ENCODE results near the gene SLC12A6. TPM values are rescaled to one million over a fixed set of nuclear protein-coding genes. Genes with fewer than 3 reads are reported as not detected.

The SLC12A6 gene
- total RNA-seq, 1 experiment from 2014 or later, result 15.1 TPM

DNA sequence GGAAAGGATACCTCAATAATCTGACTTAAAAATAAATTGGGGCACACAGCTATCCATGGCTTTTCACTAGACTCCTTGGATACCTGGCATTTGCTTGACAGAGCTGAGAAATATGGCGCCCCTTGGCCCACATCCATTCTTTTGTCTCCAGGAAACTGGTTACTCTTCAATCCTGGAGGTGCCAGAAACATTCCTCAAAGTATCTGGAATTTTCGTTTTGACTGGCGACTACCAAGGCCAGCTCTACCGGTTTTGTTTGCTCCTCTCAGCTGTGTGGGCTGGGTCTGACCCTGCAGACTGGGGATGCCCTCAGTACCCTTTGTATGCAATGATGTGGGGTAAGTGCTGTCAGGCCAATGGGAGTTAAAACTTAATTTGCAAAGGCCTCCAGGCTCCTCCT is 154.6 kb downstream of the SLC12A6 start:
- TF ChIP-seq, protein P1, sequence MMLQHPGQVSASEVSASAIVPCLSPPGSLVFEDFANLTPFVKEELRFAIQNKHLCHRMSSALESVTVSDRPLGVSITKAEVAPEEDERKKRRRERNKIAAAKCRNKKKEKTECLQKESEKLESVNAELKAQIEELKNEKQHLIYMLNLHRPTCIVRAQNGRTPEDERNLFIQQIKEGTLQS (IDR thresholded peaks at IDR 0.05), result no peak
- TF ChIP-seq SRF (IDR thresholded peaks at IDR 0.05; ENCODE audit: low read depth), result no peak
- TF ChIP-seq, protein P2, sequence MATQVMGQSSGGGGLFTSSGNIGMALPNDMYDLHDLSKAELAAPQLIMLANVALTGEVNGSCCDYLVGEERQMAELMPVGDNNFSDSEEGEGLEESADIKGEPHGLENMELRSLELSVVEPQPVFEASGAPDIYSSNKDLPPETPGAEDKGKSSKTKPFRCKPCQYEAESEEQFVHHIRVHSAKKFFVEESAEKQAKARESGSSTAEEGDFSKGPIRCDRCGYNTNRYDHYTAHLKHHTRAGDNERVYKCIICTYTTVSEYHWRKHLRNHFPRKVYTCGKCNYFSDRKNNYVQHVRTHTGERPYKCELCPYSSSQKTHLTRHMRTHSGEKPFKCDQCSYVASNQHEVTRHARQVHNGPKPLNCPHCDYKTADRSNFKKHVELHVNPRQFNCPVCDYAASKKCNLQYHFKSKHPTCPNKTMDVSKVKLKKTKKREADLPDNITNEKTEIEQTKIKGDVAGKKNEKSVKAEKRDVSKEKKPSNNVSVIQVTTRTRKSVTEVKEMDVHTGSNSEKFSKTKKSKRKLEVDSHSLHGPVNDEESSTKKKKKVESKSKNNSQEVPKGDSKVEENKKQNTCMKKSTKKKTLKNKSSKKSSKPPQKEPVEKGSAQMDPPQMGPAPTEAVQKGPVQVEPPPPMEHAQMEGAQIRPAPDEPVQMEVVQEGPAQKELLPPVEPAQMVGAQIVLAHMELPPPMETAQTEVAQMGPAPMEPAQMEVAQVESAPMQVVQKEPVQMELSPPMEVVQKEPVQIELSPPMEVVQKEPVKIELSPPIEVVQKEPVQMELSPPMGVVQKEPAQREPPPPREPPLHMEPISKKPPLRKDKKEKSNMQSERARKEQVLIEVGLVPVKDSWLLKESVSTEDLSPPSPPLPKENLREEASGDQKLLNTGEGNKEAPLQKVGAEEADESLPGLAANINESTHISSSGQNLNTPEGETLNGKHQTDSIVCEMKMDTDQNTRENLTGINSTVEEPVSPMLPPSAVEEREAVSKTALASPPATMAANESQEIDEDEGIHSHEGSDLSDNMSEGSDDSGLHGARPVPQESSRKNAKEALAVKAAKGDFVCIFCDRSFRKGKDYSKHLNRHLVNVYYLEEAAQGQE (IDR thresholded peaks at IDR 0.05; ENCODE audit: low read depth), result no peak
- TF ChIP-seq EZH2 (IDR thresholded peaks at IDR 0.05), result no peak
- TF ChIP-seq YY1 (IDR thresholded peaks at IDR 0.05; ENCODE audit: extremely low read depth, insufficient replicate concordance, low read depth, low read length), result no peak
- no peak for TF ChIP-seq ELF1 (IDR thresholded peaks at IDR 0.05; ENCODE audit: borderline replicate concordance, low read depth)
- TF ChIP-seq POLR2A (IDR thresholded peaks at IDR 0.05; ENCODE audit: borderline replicate concordance, extremely low read depth, insufficient read depth, insufficient read length), result no peak
- no peak for TF ChIP-seq SIN3A (IDR thresholded peaks at IDR 0.05; ENCODE audit: low read depth)
- no peak for TF ChIP-seq EGR1 (IDR thresholded peaks at IDR 0.05; ENCODE audit: low read depth)
- no peak for TF ChIP-seq ZFX (IDR thresholded peaks at IDR 0.05)
- TF ChIP-seq, protein P3, sequence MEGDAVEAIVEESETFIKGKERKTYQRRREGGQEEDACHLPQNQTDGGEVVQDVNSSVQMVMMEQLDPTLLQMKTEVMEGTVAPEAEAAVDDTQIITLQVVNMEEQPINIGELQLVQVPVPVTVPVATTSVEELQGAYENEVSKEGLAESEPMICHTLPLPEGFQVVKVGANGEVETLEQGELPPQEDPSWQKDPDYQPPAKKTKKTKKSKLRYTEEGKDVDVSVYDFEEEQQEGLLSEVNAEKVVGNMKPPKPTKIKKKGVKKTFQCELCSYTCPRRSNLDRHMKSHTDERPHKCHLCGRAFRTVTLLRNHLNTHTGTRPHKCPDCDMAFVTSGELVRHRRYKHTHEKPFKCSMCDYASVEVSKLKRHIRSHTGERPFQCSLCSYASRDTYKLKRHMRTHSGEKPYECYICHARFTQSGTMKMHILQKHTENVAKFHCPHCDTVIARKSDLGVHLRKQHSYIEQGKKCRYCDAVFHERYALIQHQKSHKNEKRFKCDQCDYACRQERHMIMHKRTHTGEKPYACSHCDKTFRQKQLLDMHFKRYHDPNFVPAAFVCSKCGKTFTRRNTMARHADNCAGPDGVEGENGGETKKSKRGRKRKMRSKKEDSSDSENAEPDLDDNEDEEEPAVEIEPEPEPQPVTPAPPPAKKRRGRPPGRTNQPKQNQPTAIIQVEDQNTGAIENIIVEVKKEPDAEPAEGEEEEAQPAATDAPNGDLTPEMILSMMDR (IDR thresholded peaks at IDR 0.05 in 2 of 3, conservative IDR thresholded peaks at IDR 0.05 in 1 of 3; ENCODE audit: borderline replicate concordance in 1 of 3, insufficient read depth in 1 of 3, low read depth in 2 of 3, low read length in 2 of 3), result no peak
- TF ChIP-seq POLR2AphosphoS5 (IDR thresholded peaks at IDR 0.05; ENCODE audit: low read depth, low read length), result no peak
- H3K36me3 ChIP-seq (ENCODE audit: control insufficient read depth in 1 of 2, insufficient read depth in 2 of 2, low read length in 2 of 2), result no peaks in the 10 kb centered on the region
- no peaks in the 10 kb centered on the region for H3K27me3 ChIP-seq (ENCODE audit: insufficient read depth, low read length)
- ChIA-PET RAD21 (ENCODE audit: low non-redundant PET in 1 of 2, low total read pairs in 2 of 2, uncharacterized antibody in 2 of 2, unreplicated experiment in 2 of 2) (no interaction called here), POLR2A (no interaction called here), CTCF (interaction anchor here (1.1 kb wide), 1 partner anchor 11 kb away, joined by 4 read pairs; no protein-coding TSS in a partner anchor)
- no peak overlapping the region for H3K27ac ChIP-seq (ENCODE audit: low read depth, low read length)
- H3K9ac ChIP-seq (ENCODE audit: low read length), result no peak overlapping the region
- BruUV-seq (replicated peaks), result no TSS peak
- H3K9me2 ChIP-seq (ENCODE audit: insufficient read depth), result no peaks in the 10 kb centered on the region
- H3K79me2 ChIP-seq (ENCODE audit: insufficient read depth, low read length), result peaks cover 83% of the 10 kb centered on the region
- intact Hi-C loops (cut with micrococcal nuclease), result no loop called here
- H3K9me3 ChIP-seq (ENCODE audit: control insufficient read depth in 1 of 2, insufficient read depth in 1 of 2, low read depth in 1 of 2, low read length in 2 of 2), result no peaks in the 10 kb centered on the region; a peak in 1 of 4 replicates
- no peak overlapping the region for H3K4me2 ChIP-seq (ENCODE audit: low read length)
- no peak overlapping the region for H3K4me3 ChIP-seq (replicated peaks in 1 of 2; ENCODE audit: low read depth in 1 of 2, low read length in 2 of 2)
- DNase-seq (ENCODE audit: low read depth, low spot score) (no peak), ATAC-seq (no peak)
- no peak overlapping the region for H2AFZ ChIP-seq (ENCODE audit: low read depth, low read length, poor library complexity, severe bottlenecking)
- H4K20me1 ChIP-seq (ENCODE audit: insufficient read depth), result 0 out of 2 replicates have a peak, but pooled peaks cover 3% of the 10 kb centered on the region
- no peaks in the 10 kb centered on the region for H3K4me1 ChIP-seq (ENCODE audit: control insufficient read depth in 1 of 2, insufficient read depth in 2 of 2, low read length in 2 of 2)

MicroRNAs within 50 kb of the gene (microRNA counts, 767-probe panel; counts per million panel counts)
- not detected for microRNA hsa-miR-1233

Small RNAs within 50 kb of the gene (microRNA-seq; reads per million reads assigned to microRNA genes)
- not detected for gene MIR1233-1 (ENCODE audit: borderline number of aligned reads)

Other genes starting within 250 kb of the SLC12A6 start
- 38.7 TPM for gene EMC7, start 235.9 kb downstream of the SLC12A6 start, total RNA-seq (2021; ENCODE audit: unreplicated experiment)
- gene PGBD4, start 235.7 kb downstream of the SLC12A6 start, total RNA-seq (2021; ENCODE audit: unreplicated experiment), result 0.96 TPM
- gene KATNBL1, start 127.7 kb downstream of the SLC12A6 start, total RNA-seq (2021; ENCODE audit: unreplicated experiment), result 40.5 TPM
- gene EMC4, start 112.8 kb downstream of the SLC12A6 start, total RNA-seq (2021; ENCODE audit: unreplicated experiment), result 101 TPM
- 216 TPM for gene NOP10, start 5.4 kb upstream of the SLC12A6 start, total RNA-seq (2021; ENCODE audit: unreplicated experiment)
- gene NUTM1, start 5.5 kb upstream of the SLC12A6 start, total RNA-seq (2021; ENCODE audit: unreplicated experiment), result 0.07 TPM
- 77.1 TPM for gene LPCAT4, start 29.4 kb upstream of the SLC12A6 start, total RNA-seq (2021; ENCODE audit: unreplicated experiment)
- 37.2 TPM for gene GOLGA8A, start 100.0 kb upstream of the SLC12A6 start, total RNA-seq (2021; ENCODE audit: unreplicated experiment)
- gene GOLGA8B, start 245.9 kb upstream of the SLC12A6 start, total RNA-seq (2021; ENCODE audit: unreplicated experiment), result 69.9 TPM